HEK293T (cell line): ENCODE results near the gene MPV17L.
"Not testable (repeated sequence)": the region's sequence is repeated elsewhere in the genome, so short reads cannot be mapped to it uniquely, and the experiment has no call there.

Experiments
- ARNT ChIP-seq: fragments of 450-650 bp; IDR thresholded peaks from 2 replicates; pipeline ENCODE4 v1.6.1; 2017; ENCODE audit warnings: mild to moderate bottlenecking
- BHLHE40 ChIP-seq: fragments of 450-650 bp; IDR thresholded peaks from 2 replicates; pipeline ENCODE4 v1.6.1; 2016; ENCODE audit warnings: mild to moderate bottlenecking, moderate library complexity, borderline replicate concordance
- CTBP1 ChIP-seq: fragments of 450-650 bp; IDR thresholded peaks from 2 replicates; pipeline ENCODE4 v1.6.1; 2016; ENCODE audit warnings: borderline replicate concordance
- ELF4 ChIP-seq: fragments of 450-650 bp; IDR thresholded peaks from 2 replicates; pipeline ENCODE4 v1.6.1; 2017; ENCODE audit warnings: antibody characterized with exemption
- FOXA1 ChIP-seq: fragments of 450-650 bp; IDR thresholded peaks from 2 replicates; pipeline ENCODE4 v1.6.1; 2016; ENCODE audit warnings: mild to moderate bottlenecking
- FOXK2 ChIP-seq: fragments of 450-650 bp; IDR thresholded peaks from 2 replicates; pipeline ENCODE4 v1.6.1; 2016; ENCODE audit warnings: mild to moderate bottlenecking
- FOXM1 ChIP-seq: fragments of 450-650 bp; IDR thresholded peaks from 2 replicates; pipeline ENCODE4 v1.6.1; 2017; ENCODE audit warnings: mild to moderate bottlenecking, borderline replicate concordance
- HDGF ChIP-seq: fragments of 450-650 bp; IDR thresholded peaks from 2 replicates; pipeline ENCODE4 v1.6.1; 2017; ENCODE audit warnings: antibody characterized with exemption, borderline replicate concordance
- L3MBTL2 ChIP-seq: fragments of 450-650 bp; conservative IDR thresholded peaks from 2 replicates; pipeline ENCODE4 v1.6.1; 2016; ENCODE audit warnings: mild to moderate bottlenecking
- NFRKB ChIP-seq: fragments of 450-650 bp; IDR thresholded peaks from 2 replicates; pipeline ENCODE4 v1.6.1; 2016; ENCODE audit warnings: mild to moderate bottlenecking, moderate library complexity
- PKNOX1 ChIP-seq: fragments of 450-650 bp; IDR thresholded peaks from 2 replicates; pipeline ENCODE4 v1.6.1; 2016
- SP1 ChIP-seq: fragments of 450-650 bp; IDR thresholded peaks from 2 replicates; pipeline ENCODE4 v1.6.1; 2017
- ZNF384 ChIP-seq: fragments of 450-650 bp; IDR thresholded peaks from 2 replicates; pipeline ENCODE4 v1.6.1; 2016

- not testable (repeated sequence) for TF ChIP-seq ELF4, PKNOX1, CTBP1, HDGF, FOXA1, BHLHE40, L3MBTL2, NFRKB, ZNF384, SP1, FOXK2, ARNT, FOXM1
Observed at GRCh38 chr16:15395631-15396508, at the start of gene MPV17L.
